Glutamatergic neuron (in vitro differentiated cells): ENCODE results near the gene MYO5C. TPM values are rescaled to one million over a fixed set of nuclear protein-coding genes. Genes with fewer than 3 reads are reported as not detected.

Experiments used
- DNase-seq: peaks from one replicate; pipeline ENCODE4 v3.0.0; 2022
- H3K27ac Mint-ChIP-seq: one replicate; pipeline ENCODE4 v1.8.0; 2020; ENCODE audit warnings: mild to moderate bottlenecking, mixed read lengths, inconsistent platforms; ENCODE audit not compliant: unreplicated experiment
- H3K27me3 Mint-ChIP-seq: one replicate; pipeline ENCODE4 v1.8.0; 2020; ENCODE audit warnings: mild to moderate bottlenecking, moderate library complexity, mixed read lengths, inconsistent platforms; ENCODE audit not compliant: unreplicated experiment
- H3K36me3 Mint-ChIP-seq: one replicate; pipeline ENCODE4 v1.8.0; 2020; ENCODE audit warnings: mild to moderate bottlenecking, mixed read lengths, inconsistent platforms; ENCODE audit not compliant: unreplicated experiment
- H3K4me1 Mint-ChIP-seq: one replicate; pipeline ENCODE4 v1.8.0; 2020; ENCODE audit warnings: mild to moderate bottlenecking, low read depth, mixed read lengths, inconsistent platforms; ENCODE audit not compliant: unreplicated experiment
- H3K4me3 Mint-ChIP-seq: one replicate; pipeline ENCODE4 v1.8.0; 2020; ENCODE audit warnings: mild to moderate bottlenecking, mixed read lengths, inconsistent platforms; ENCODE audit not compliant: unreplicated experiment
- H3K9me3 Mint-ChIP-seq: one replicate; pipeline ENCODE4 v1.8.0; 2020; ENCODE audit warnings: mild to moderate bottlenecking, moderate library complexity, mixed read lengths, inconsistent platforms; ENCODE audit not compliant: unreplicated experiment
- CTCF ChIP-seq: fragments of 200-600 bp; sonication (generic); IDR thresholded peaks from one replicate; pipeline ENCODE4 v1.5.0; 2021; ENCODE audit not compliant: partially characterized antibody, unreplicated experiment
- total RNA-seq: library from RNA; stranded (reverse); fragmentation: NEBNext Ultra II Directional; extraction: Animal tissue kit (Norgen Biotek cat#: 25700); gene quantifications from one replicate; pipeline ENCODE4 v1.2.1, GENCODE V29; 2021; ENCODE audit not compliant: unreplicated experiment

MYO5C gene
- total RNA-seq, 1 donor from 2014 or later = 0.66 TPM

DNA sequence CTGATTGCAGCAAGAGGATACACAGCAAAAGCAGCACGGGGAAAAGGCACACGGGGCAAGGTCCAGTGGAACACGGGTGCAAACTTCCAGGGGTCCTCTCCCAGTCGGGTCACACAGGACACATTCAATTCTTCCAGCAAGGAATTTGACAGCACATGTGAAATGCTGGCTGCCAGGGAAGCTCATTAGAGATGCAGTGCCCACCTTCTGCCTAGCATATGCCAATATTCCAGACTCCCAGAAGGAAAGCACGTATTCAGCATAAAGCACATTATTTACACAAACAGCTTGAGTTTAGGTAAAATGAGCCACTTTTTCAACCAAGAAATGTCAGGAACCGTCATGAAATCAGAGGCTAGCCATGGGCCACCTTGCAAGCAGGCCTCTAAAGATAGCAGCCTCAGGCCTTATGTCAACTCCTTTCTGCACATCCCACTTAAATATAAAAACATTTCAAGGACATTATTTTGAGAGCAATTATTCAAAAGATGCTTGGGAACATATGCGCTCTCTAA lies 19.3 kb downstream of the MYO5C start:
- no peaks in the 10 kb centered on the region for H3K9me3 Mint-ChIP-seq
- H3K27me3 Mint-ChIP-seq = peaks cover 1% of the 10 kb centered on the region
- H3K4me3 Mint-ChIP-seq = no peak overlapping the region
- H3K27ac Mint-ChIP-seq = no peak overlapping the region
- H3K4me1 Mint-ChIP-seq = peaks cover 16% of the 10 kb centered on the region
- H3K36me3 Mint-ChIP-seq = no peaks in the 10 kb centered on the region
- no peak for TF ChIP-seq CTCF
- no peak for DNase-seq

DNA sequence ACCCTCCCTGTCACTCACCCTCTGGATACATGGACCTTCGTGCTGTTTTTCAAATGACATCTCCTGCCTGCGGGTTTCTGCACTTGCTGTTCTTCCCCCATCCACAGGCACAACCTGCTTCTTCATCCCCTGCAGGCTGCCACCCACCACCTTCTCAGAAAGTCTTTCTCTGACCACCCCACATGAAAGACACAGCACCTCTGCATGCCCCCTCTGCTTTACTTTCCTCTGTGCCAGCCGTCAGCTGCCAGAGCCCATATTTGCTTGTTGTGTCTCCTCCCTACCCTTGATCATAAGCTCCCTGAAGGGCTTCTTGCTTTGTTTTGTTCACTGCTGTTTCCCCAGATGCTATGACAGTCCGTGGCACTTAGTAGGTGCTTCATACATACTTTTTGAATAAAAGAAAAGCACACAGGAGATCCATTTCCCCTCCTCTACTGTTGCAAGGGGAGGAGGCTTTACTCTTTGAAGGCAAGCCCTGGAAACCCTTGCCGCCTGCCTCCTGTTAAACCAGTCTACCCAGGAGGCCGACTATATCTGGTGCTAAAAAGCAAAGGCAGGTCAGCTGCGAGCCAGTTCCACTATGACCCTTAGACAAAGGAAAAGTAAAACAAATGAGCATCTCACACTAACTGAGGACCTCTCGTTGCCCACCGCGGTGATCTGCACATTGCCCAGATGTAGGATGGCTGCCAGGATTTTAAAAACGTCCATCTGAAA lies 31.9 kb downstream of the MYO5C start:
- no peak for DNase-seq
- H3K27ac Mint-ChIP-seq = no peak overlapping the region
- no peaks in the 10 kb centered on the region for H3K9me3 Mint-ChIP-seq
- H3K4me1 Mint-ChIP-seq = peaks cover 20% of the 10 kb centered on the region
- peaks cover 2% of the 10 kb centered on the region for H3K27me3 Mint-ChIP-seq
- no peak overlapping the region for H3K4me3 Mint-ChIP-seq
- H3K36me3 Mint-ChIP-seq = no peaks in the 10 kb centered on the region
- no peak for TF ChIP-seq CTCF

DNA sequence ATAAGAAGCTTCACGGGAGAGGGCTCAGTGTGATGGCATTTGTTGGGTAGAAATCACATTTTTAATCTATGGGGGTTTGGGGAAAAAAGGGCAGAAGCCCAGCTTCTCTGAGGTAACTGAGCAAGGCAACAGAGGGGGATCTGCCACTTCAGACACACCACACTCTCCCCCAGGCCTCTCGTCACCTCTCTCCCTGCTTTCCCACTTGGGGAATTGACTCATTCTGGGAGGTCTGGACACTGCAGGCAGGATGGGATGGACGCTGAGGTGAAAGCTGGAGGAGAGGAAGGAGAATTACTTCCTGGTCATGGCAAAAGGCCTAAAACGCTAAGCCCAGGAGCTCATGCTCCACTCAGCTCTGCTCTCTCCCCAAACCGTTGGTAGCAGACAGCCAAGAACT lies 33.2 kb downstream of the MYO5C start:
- DNase-seq = no peak
- Mint-ChIP-seq H3K27ac (no peak overlapping the region), H3K36me3 (no peaks in the 10 kb centered on the region), H3K9me3 (no peaks in the 10 kb centered on the region), H3K27me3 (peaks cover 2% of the 10 kb centered on the region), H3K4me3 (no peak overlapping the region), H3K4me1 (peaks cover 24% of the 10 kb centered on the region)
- no peak for TF ChIP-seq CTCF

DNA sequence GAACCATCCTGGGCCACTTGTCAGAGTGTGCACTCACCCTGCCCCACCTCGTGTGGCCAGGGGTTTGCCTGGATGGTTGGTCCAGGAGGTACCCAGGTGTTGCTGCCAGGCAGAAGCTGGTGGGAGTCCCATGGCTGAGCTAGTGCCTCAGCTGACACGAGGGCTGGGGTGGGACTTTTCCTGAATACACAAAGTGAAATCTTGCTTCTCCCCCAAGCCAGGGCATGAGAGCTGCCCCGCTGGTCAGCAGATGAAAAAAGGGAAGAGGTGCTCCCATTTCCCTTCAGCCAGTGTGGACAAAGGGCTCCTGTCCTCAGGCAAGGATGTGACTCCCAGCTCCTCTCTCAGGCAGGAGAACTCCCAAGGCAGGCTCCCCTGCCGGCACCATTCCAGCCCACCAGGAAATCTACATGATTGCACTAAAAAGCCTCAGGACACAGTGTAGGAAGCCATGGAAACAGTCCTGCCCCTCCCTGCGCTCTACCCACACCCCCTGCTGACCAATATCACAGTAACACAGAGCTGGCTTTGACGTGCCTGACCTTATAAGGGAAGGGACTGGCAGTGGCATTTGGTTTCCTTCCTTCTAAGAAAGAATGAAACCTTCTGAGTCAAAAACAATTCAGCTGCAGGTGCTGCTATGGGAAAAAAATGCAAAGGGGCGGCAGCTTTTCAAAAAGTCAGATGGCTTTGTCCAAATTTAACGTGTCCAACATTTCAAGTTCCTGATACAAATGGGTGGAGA lies 33.9 kb downstream of the MYO5C start:
- Mint-ChIP-seq H3K36me3 (no peaks in the 10 kb centered on the region), H3K27me3 (peaks cover 2% of the 10 kb centered on the region), H3K9me3 (no peaks in the 10 kb centered on the region), H3K27ac (no peak overlapping the region), H3K4me1 (peaks cover 30% of the 10 kb centered on the region), H3K4me3 (no peak overlapping the region)
- TF ChIP-seq CTCF = no peak
- DNase-seq = peak; percentile 41

- no peak overlapping the region for H3K4me3 Mint-ChIP-seq
- H3K4me1 Mint-ChIP-seq = peaks cover 34% of the 10 kb centered on the region
- peaks cover 2% of the 10 kb centered on the region for H3K27me3 Mint-ChIP-seq
- TF ChIP-seq CTCF = no peak
- H3K9me3 Mint-ChIP-seq = no peaks in the 10 kb centered on the region
- DNase-seq = no peak
- no peak overlapping the region for H3K27ac Mint-ChIP-seq
- H3K36me3 Mint-ChIP-seq = no peaks in the 10 kb centered on the region
Observed at GRCh38 chr15:52261026-52261425, 34.6 kb downstream of the MYO5C start.
